GM12878 (cell line): ENCODE data around the gene OR2F2. TPM values are rescaled to one million over a fixed set of nuclear protein-coding genes. Genes with fewer than 3 reads are reported as not detected.

Experiments
- ATF7 ChIP-seq: fragments of 450-650 bp; IDR thresholded peaks from 2 replicates; pipeline ENCODE4 v1.6.1; 2016; ENCODE audit warnings: low read depth, mild to moderate bottlenecking
- GABPA ChIP-seq: IDR thresholded peaks from 2 replicates; pipeline ENCODE4 v1.6.1; 2014; ENCODE audit warnings: antibody characterized with exemption, low read depth, mild to moderate bottlenecking, inconsistent platforms
- MXI1 ChIP-seq: fragments of 150-350 bp; IDR thresholded peaks from 2 replicates; pipeline ENCODE4 v1.6.1; 2011; ENCODE audit warnings: low read depth, mild to moderate bottlenecking, inconsistent platforms, low read length, improper control_type of control experiment
- NFIC ChIP-seq: IDR thresholded peaks from 2 replicates; pipeline ENCODE4 v1.6.1; 2012; ENCODE audit warnings: low read depth, mild to moderate bottlenecking, inconsistent platforms, low read length, moderate library complexity
- PML ChIP-seq: IDR thresholded peaks from 2 replicates; pipeline ENCODE4 v1.6.1; 2012; ENCODE audit warnings: low read length, inconsistent platforms
- SMC3 ChIP-seq: IDR thresholded peaks from 2 replicates; pipeline ENCODE4 v1.6.1; 2011; ENCODE audit warnings: low read length, improper control_type of control experiment, borderline replicate concordance
- ZNF217 ChIP-seq: fragments of 450-650 bp; IDR thresholded peaks from 2 replicates; pipeline ENCODE4 v1.6.1; 2017; ENCODE audit warnings: antibody characterized with exemption, mild to moderate bottlenecking
- ZNF384 ChIP-seq: IDR thresholded peaks from 2 replicates; pipeline ENCODE4 v1.6.1; 2012; ENCODE audit warnings: low read depth, mild to moderate bottlenecking, low read length, improper control_type of control experiment, borderline replicate concordance
- ZNF622 ChIP-seq: fragments of 450-650 bp; IDR thresholded peaks from 2 replicates; pipeline ENCODE4 v1.6.1; 2017; ENCODE audit warnings: mild to moderate bottlenecking, inconsistent platforms
- polyA plus RNA-seq, 11 experiments: library from polyadenylated mRNA; depleted of rRNA in 4 of 11; unstranded in 6 of 11; stranded (reverse) in 5 of 11; fragments of >200 nt; fragmentation: Nextera tagmentation in 4 of 11; fragmentation: Illumina TruSeq in 1 of 11; extraction: Ambion mirVana in 4 of 11; extraction: Trizol in 1 of 11; gene quantifications; 1 replicate in 1 of 11; 2 replicates in 10 of 11; pipeline versions ENCODE4 v1.2.1 to v1.2.3, GENCODE V29; 2011 to 2016; ENCODE audit warnings: inconsistent platforms in 2 of 11, missing spikeins in 2 of 11, low read depth in 1 of 11
- total RNA-seq, 4 experiments: library from RNA; depleted of rRNA in 3 of 4; stranded (reverse); fragments of >200 nt in 3 of 4; fragmentation: Illumina TruSeq in 1 of 4; extraction: Trizol in 1 of 4; gene quantifications; 2 replicates each; pipeline versions ENCODE4 v1.2.1 to v1.2.3, GENCODE V29; 2013 to 2021
- TF ChIP-seq, protein P1 (sequence below): fragments of 450-650 bp; IDR thresholded peaks from 2 replicates; pipeline ENCODE4 v1.6.1; 2017; ENCODE audit warnings: mild to moderate bottlenecking, moderate library complexity
- TF ChIP-seq, protein P2 (sequence below): fragments of 450-650 bp; IDR thresholded peaks from 2 replicates; pipeline ENCODE4 v1.6.1; 2017; ENCODE audit warnings: borderline replicate concordance

Gene OR2F2
- total and polyA plus RNA-seq, 10 of the 15 experiments (the other 5 are each of a cell fraction or from before 2014, with no cell fraction given): not detected

GRCh38 chr7:143960813-143961610 lies 26.0 kb downstream of the OR2F2 start (continued):
- TF ChIP-seq MXI1 (no peak), ATF7 (no peak), PML (no peak), GABPA (no peak), NFIC (no peak), ZNF217 (no peak), ZNF622 (no peak), ZNF384 (no peak), SMC3 (no peak)
- TF ChIP-seq, protein P1, sequence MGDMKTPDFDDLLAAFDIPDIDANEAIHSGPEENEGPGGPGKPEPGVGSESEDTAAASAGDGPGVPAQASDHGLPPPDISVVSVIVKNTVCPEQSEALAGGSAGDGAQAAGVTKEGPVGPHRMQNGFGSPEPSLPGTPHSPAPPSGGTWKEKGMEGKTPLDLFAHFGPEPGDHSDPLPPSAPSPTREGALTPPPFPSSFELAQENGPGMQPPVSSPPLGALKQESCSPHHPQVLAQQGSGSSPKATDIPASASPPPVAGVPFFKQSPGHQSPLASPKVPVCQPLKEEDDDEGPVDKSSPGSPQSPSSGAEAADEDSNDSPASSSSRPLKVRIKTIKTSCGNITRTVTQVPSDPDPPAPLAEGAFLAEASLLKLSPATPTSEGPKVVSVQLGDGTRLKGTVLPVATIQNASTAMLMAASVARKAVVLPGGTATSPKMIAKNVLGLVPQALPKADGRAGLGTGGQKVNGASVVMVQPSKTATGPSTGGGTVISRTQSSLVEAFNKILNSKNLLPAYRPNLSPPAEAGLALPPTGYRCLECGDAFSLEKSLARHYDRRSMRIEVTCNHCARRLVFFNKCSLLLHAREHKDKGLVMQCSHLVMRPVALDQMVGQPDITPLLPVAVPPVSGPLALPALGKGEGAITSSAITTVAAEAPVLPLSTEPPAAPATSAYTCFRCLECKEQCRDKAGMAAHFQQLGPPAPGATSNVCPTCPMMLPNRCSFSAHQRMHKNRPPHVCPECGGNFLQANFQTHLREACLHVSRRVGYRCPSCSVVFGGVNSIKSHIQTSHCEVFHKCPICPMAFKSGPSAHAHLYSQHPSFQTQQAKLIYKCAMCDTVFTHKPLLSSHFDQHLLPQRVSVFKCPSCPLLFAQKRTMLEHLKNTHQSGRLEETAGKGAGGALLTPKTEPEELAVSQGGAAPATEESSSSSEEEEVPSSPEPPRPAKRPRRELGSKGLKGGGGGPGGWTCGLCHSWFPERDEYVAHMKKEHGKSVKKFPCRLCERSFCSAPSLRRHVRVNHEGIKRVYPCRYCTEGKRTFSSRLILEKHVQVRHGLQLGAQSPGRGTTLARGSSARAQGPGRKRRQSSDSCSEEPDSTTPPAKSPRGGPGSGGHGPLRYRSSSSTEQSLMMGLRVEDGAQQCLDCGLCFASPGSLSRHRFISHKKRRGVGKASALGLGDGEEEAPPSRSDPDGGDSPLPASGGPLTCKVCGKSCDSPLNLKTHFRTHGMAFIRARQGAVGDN: no peak
- TF ChIP-seq, protein P2, sequence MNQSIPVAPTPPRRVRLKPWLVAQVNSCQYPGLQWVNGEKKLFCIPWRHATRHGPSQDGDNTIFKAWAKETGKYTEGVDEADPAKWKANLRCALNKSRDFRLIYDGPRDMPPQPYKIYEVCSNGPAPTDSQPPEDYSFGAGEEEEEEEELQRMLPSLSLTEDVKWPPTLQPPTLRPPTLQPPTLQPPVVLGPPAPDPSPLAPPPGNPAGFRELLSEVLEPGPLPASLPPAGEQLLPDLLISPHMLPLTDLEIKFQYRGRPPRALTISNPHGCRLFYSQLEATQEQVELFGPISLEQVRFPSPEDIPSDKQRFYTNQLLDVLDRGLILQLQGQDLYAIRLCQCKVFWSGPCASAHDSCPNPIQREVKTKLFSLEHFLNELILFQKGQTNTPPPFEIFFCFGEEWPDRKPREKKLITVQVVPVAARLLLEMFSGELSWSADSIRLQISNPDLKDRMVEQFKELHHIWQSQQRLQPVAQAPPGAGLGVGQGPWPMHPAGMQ: no peak
